Aorta (tissue), 5 donors: ENCODE data around the gene MAN1A1. TPM values are rescaled to one million over a fixed set of nuclear protein-coding genes. Genes with fewer than 3 reads are reported as not detected.

Experiments used
- ATAC-seq: fragments of 200-7000 bp; cut with Tn5 transposase; one replicate; pipeline ENCODE4 v1.9.1; 2022; ENCODE audit warnings: moderate library complexity; ENCODE audit not compliant: low FRiP score
- DNase-seq, 2 donors: peaks; one replicate each; pipeline ENCODE4 v3.0.0-alpha.2; 2020
- H3K27ac ChIP-seq, 2 donors: one replicate each; pipeline ENCODE4 v1.5.1; 2013; ENCODE audit warnings: low read length in 2 of 2, mild to moderate bottlenecking in 2 of 2, moderate library complexity in 2 of 2, control low read depth in 1 of 2, inconsistent platforms in 1 of 2, low read depth in 1 of 2
- H3K27me3 ChIP-seq, 2 donors: one replicate each; pipeline ENCODE4 v1.6.1; 2013; ENCODE audit warnings: control low read depth in 1 of 2, low read length in 1 of 2, mild to moderate bottlenecking in 1 of 2, moderate library complexity in 1 of 2; ENCODE audit not compliant: insufficient read depth in 2 of 2, control insufficient read depth in 1 of 2
- H3K36me3 ChIP-seq, 2 donors: one replicate each; pipeline ENCODE4 v1.6.1; 2013; ENCODE audit warnings: control low read depth in 1 of 2, low read length in 1 of 2, mild to moderate bottlenecking in 1 of 2; ENCODE audit not compliant: insufficient read depth in 2 of 2, control insufficient read depth in 1 of 2
- H3K4me1 ChIP-seq, 2 donors: one replicate each; pipeline ENCODE4 v1.6.1; 2013; ENCODE audit warnings: low read length in 2 of 2, control low read depth in 1 of 2, mild to moderate bottlenecking in 1 of 2, moderate library complexity in 1 of 2; ENCODE audit not compliant: insufficient read depth in 2 of 2, control insufficient read depth in 1 of 2
- H3K4me3 ChIP-seq, 2 donors: one replicate each; pipeline ENCODE4 v1.5.1; 2013; ENCODE audit warnings: low read length in 2 of 2, control low read depth in 1 of 2, mild to moderate bottlenecking in 1 of 2
- H3K9me3 ChIP-seq: one replicate; pipeline ENCODE4 v1.6.1; 2013; ENCODE audit warnings: mild to moderate bottlenecking, low read length; ENCODE audit not compliant: control insufficient read depth
- WGBS, 2 donors: extraction: QIAGEN DNeasy Blood & Tissue Kit; methylation state at CpG; one replicate each; pipeline ENCODE4 v1.1.7; 2013; 5-methylcytosine and 5-hydroxymethylcytosine counted together
- intact Hi-C, 2 donors: fragments of 100-400 bp; cut with DNase I; formaldehyde crosslinking; loops; one replicate each; pipeline versions ENCODE4 v1.14.2 to v1.15.0; 2022
- polyA plus RNA-seq, 2 donors: library from polyadenylated mRNA; stranded (reverse); fragments of 200-250 nt; gene quantifications; one replicate each; pipeline ENCODE4 v1.2.3, GENCODE V29; 2013
- total RNA-seq, 2 donors: library from RNA; stranded (reverse); fragmentation: NEBNext Ultra II Directional; extraction: Animal tissue kit (Norgen Biotek cat#: 25700); gene quantifications; one replicate each; pipeline ENCODE4 v1.2.1, GENCODE V29; 2021
- donor health status: healthy with polysubstance abuse.
- donor health status: Bipolar disorder and iron deficiency.
- donor health status: DM: no; HTN: no; CAD: no.
- donor health status: DM: no; HTN: no; CAD: no.
- donor health status: DM: yes; HTN: yes; CAD: no.

MAN1A1 gene
- total and polyA plus RNA-seq, 4 donors = 22.2 to 76.0 (median 40.2) TPM

DNA sequence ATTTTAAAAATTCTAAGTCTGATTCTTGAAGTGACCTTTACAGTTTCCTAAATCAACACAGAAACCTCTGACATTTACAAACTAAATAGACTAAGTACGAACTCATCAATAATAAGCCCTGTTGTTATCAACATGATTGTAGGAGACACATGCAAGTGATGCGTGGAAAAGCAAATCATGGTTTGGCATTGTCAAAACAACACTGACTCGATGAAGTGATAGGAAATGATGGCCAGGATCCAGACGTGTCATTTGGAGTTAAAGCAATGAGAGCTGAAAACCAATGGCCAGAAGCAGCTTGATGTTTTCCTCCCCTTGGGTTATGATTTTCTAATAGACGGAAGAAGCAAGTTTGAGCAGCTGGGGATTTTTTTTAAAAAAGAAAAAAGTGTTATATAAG lies 153.7 kb downstream of the MAN1A1 start:
- H3K27me3 ChIP-seq = no peaks in the 10 kb centered on the region
- DNase-seq (no peak), ATAC-seq (no peak)
- no peaks in the 10 kb centered on the region for H3K36me3 ChIP-seq
- no peak overlapping the region for H3K27ac ChIP-seq
- WGBS, 2 donors = 64 to 68% methylated on average over 5 of the region's 5 CpGs
- H3K9me3 ChIP-seq = no peaks in the 10 kb centered on the region
- H3K4me3 ChIP-seq = no peak overlapping the region
- intact Hi-C loops = no loop called here
- H3K4me1 ChIP-seq = no peaks in the 10 kb centered on the region

DNA sequence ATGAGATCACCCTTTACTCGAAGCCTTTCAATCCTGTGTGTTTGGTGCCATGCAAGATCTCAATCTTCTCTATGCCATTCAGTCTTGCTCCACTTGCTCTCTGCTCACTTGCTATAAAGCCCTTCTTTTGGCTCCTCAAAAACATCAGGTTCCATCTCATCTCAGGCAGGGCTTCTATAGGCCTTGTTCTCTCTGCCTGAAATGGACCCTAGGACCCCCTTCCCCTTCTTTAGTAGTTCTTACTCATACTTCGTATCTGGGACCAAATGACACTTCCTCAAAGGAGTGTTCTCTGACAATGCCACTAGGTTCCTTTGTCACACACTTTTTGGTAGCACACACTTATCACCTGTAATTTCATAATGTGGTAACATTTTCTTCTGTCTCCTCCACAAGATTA lies 154.4 kb downstream of the MAN1A1 start:
- no peaks in the 10 kb centered on the region for H3K27me3 ChIP-seq
- H3K27ac ChIP-seq = no peak overlapping the region
- H3K9me3 ChIP-seq = no peaks in the 10 kb centered on the region
- H3K36me3 ChIP-seq = no peaks in the 10 kb centered on the region
- no peaks in the 10 kb centered on the region for H3K4me1 ChIP-seq
- DNase-seq (no peak), ATAC-seq (no peak)
- intact Hi-C loops = no loop called here
- 93 to 95% methylated on average over 2 of the region's 2 CpGs for WGBS, 2 donors
- H3K4me3 ChIP-seq = no peak overlapping the region

GRCh38 chr6:119193707-119194106 lies 155.9 kb downstream of the MAN1A1 start:
- H3K27me3 ChIP-seq = no peaks in the 10 kb centered on the region
- intact Hi-C loops = no loop called here
- no peaks in the 10 kb centered on the region for H3K36me3 ChIP-seq
- no peaks in the 10 kb centered on the region for H3K4me1 ChIP-seq
- DNase-seq (no peak), ATAC-seq (no peak)
- no peak overlapping the region for H3K27ac ChIP-seq
- H3K4me3 ChIP-seq = no peak overlapping the region
- H3K9me3 ChIP-seq = no peaks in the 10 kb centered on the region

GRCh38 chr6:119192200-119192599 lies 157.4 kb downstream of the MAN1A1 start:
- Histone ChIP-seq H3K4me1 (no peaks in the 10 kb centered on the region), H3K9me3 (no peaks in the 10 kb centered on the region), H3K27ac (no peak overlapping the region), H3K36me3 (no peaks in the 10 kb centered on the region), H3K4me3 (no peak overlapping the region), H3K27me3 (no peaks in the 10 kb centered on the region)
- WGBS, 2 donors = 69 to 73% methylated on average over 3 of the region's 3 CpGs
- intact Hi-C loops = no loop called here
- DNase-seq (no peak), ATAC-seq (no peak)

GRCh38 chr6:119190176-119190575 lies 159.4 kb downstream of the MAN1A1 start:
- 86% methylated on average over 1 of the region's 1 CpG for WGBS, 2 donors
- H3K27me3 ChIP-seq = no peaks in the 10 kb centered on the region

GRCh38 chr6:119189498-119189897 lies 160.1 kb downstream of the MAN1A1 start:
- Histone ChIP-seq H3K27me3 (no peaks in the 10 kb centered on the region), H3K27ac (no peak overlapping the region), H3K36me3 (peaks cover 0 to 2% of the 10 kb centered on the region in 2 donors), H3K4me1 (no peaks in the 10 kb centered on the region), H3K4me3 (no peak overlapping the region), H3K9me3 (no peaks in the 10 kb centered on the region)
- WGBS, 2 donors = 81 to 83% methylated on average over 14 of the region's 14 CpGs
- intact Hi-C loops = no loop called here
- DNase-seq = no peak
- ATAC-seq = no peak

More at GRCh38 chr6:119190176-119190575, 159.4 kb downstream of the MAN1A1 start:
- H3K27ac ChIP-seq = no peak overlapping the region
- no peak for ATAC-seq
- DNase-seq = no peak
- no peaks in the 10 kb centered on the region for H3K9me3 ChIP-seq
- H3K36me3 ChIP-seq = peaks cover 0 to 2% of the 10 kb centered on the region in 2 donors
- intact Hi-C loops = no loop called here
- H3K4me1 ChIP-seq = no peaks in the 10 kb centered on the region
- no peak overlapping the region for H3K4me3 ChIP-seq

GRCh38 chr6:119187596-119187995 lies 162.0 kb downstream of the MAN1A1 start:
- intact Hi-C loops = no loop called here
- ATAC-seq = no peak
- no peak for DNase-seq
- Histone ChIP-seq H3K4me3 (no peak overlapping the region), H3K9me3 (no peaks in the 10 kb centered on the region), H3K4me1 (peaks cover 0 to 2% of the 10 kb centered on the region in 2 donors), H3K36me3 (peaks cover 0 to 6% of the 10 kb centered on the region in 2 donors), H3K27me3 (no peaks in the 10 kb centered on the region), H3K27ac (no peak overlapping the region)
- WGBS, 2 donors = 67 to 72% methylated on average over 1 of the region's 1 CpG

DNA sequence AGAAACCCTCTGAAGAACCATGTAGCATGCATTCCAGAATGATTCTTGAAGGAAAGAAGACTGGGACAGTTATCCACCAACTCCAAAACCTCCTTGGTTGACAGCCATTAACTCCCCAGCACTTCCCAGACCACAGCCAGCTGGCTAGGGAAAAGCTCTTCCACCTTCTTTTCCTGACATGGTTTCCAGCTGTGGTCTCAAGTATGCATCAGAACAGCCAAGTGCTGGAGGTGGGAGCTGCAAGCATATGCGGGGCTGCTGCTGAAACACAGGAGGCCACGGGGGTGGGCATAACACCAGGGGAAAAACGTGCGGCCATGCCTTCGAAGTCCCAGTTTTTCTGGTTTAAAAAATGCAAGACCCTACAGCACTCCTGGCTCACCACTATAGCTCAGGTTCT lies 163.1 kb downstream of the MAN1A1 start:
- WGBS, 2 donors = 70 to 85% methylated on average over 5 of the region's 5 CpGs
- Histone ChIP-seq H3K27me3 (no peaks in the 10 kb centered on the region), H3K9me3 (no peaks in the 10 kb centered on the region), H3K36me3 (peaks cover 0 to 6% of the 10 kb centered on the region in 2 donors), H3K27ac (no peak overlapping the region), H3K4me1 (peaks cover 0 to 2% of the 10 kb centered on the region in 2 donors), H3K4me3 (no peak overlapping the region)
- intact Hi-C loops = no loop called here
- DNase-seq (no peak), ATAC-seq (no peak)

DNA sequence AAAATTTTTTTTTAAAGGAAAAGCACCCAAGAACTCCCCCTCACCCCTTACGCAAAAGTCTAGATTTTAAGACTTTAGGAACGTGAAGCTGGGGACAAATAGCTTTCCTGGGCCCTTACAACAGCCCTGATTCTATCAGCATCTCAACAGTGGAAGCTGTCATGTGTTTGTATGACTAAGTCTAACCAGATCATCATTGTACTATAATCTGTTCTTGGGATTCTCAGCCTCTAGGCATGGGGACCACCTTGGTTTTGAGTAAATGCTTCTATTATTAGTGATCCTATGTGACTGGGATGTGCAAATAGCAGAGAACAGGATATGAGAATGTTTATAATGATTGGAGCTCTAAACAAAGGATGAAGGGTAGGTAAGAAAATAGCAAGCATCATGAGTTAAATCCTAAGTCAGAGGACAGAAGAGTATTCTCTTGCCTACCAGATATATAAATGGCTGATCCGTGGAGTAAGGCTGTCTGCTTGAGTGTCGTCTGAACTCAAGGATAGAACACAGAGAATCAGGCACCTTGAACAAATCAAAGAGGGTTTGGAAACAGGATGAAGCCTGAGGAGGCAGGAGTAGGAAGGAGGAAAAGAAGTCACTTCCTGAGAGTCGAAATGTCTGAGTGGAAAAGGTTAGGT lies 165.4 kb downstream of the MAN1A1 start:
- intact Hi-C loops = no loop called here
- WGBS, 2 donors = 93 to 94% methylated on average over 5 of the region's 5 CpGs
- DNase-seq = no peak
- ATAC-seq = no peak
- Histone ChIP-seq H3K27ac (no peak overlapping the region), H3K4me1 (peaks cover 0 to 2% of the 10 kb centered on the region in 2 donors), H3K36me3 (peaks cover 0 to 6% of the 10 kb centered on the region in 2 donors), H3K9me3 (no peaks in the 10 kb centered on the region), H3K27me3 (no peaks in the 10 kb centered on the region), H3K4me3 (no peak overlapping the region)
